Mesothelial cell of epicardium (in vitro differentiated cells): ENCODE measurements around the gene MAN1A1. TPM values are rescaled to one million over a fixed set of nuclear protein-coding genes. Genes with fewer than 3 reads are reported as not detected.

Experiments
- DNase-seq, 2 experiments: peaks; one replicate each; pipeline ENCODE4 v3.0.0; 2021; ENCODE audit warnings: low spot score in 2 of 2; ENCODE audit not compliant: unreplicated experiment in 2 of 2
- H3K27ac Mint-ChIP-seq: 2 replicates; pipeline ENCODE4 v1.8.0; 2021; ENCODE audit warnings: mixed read lengths
- H3K27me3 Mint-ChIP-seq: 2 replicates; pipeline ENCODE4 v1.8.0; 2021; ENCODE audit warnings: low read depth, mixed read lengths
- H3K36me3 Mint-ChIP-seq: 2 replicates; pipeline ENCODE4 v1.8.0; 2021; ENCODE audit warnings: mixed read lengths
- H3K4me1 Mint-ChIP-seq: 2 replicates; pipeline ENCODE4 v1.8.0; 2021; ENCODE audit warnings: mixed read lengths
- H3K4me3 Mint-ChIP-seq: 2 replicates; pipeline ENCODE4 v1.8.0; 2021; ENCODE audit warnings: mild to moderate bottlenecking, moderate library complexity, mixed read lengths
- H3K9me3 Mint-ChIP-seq: 2 replicates; pipeline ENCODE4 v1.8.0; 2021; ENCODE audit warnings: mixed read lengths
- CTCF ChIP-seq: fragments of 200-600 bp; sonication (generic); IDR thresholded peaks from one replicate; pipeline ENCODE4 v1.5.0; 2021; ENCODE audit warnings: antibody characterized with exemption; ENCODE audit not compliant: unreplicated experiment
- total RNA-seq: library from RNA; stranded (reverse); gene quantifications from 3 replicates; pipeline ENCODE4 v1.2.1, GENCODE V29; 2021

MAN1A1 gene
- total RNA-seq, 1 donor from 2014 or later: 51.1 TPM

DNA sequence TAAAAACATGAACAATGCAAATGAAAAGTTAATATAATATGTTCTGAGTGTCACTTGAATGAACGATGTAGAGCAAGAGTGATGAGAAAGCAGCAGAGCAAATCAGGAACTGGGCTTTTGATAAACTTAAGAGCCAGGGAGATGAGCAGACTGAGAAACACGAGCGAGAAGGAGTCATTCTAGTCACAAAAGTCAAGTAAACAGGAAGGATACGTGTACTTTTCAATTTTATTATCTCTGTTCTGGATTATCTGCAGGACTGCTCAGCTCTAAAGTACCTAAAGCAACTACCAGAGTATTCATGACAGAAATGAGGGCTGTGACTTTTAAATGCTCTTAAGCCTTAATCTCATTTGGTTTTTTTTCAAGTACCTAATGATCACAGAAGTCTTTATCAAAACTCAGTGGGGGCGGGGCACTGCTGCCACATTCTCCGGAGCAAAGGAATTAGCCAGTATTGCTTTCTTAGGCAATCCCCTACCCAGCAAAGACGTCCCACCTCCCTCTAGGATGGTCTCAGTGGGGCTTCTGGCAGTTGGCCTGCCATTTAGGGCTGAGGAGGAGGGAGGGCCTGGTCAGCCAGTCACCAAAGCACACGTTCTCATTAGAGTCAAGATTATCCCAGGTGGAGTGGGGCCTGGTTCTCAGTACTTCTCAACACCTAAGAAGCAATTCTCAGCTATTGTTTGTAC is 8.6 kb downstream of the MAN1A1 start:
- H3K9me3 Mint-ChIP-seq: no peaks in the 10 kb centered on the region
- no peak for DNase-seq
- peaks cover 57% of the 10 kb centered on the region for H3K4me1 Mint-ChIP-seq
- peaks cover 7% of the 10 kb centered on the region for H3K36me3 Mint-ChIP-seq
- TF ChIP-seq CTCF: no peak
- H3K27me3 Mint-ChIP-seq: no peaks in the 10 kb centered on the region
- peak overlapping the region; percentile 67 for H3K27ac Mint-ChIP-seq
- no peak overlapping the region for H3K4me3 Mint-ChIP-seq

DNA sequence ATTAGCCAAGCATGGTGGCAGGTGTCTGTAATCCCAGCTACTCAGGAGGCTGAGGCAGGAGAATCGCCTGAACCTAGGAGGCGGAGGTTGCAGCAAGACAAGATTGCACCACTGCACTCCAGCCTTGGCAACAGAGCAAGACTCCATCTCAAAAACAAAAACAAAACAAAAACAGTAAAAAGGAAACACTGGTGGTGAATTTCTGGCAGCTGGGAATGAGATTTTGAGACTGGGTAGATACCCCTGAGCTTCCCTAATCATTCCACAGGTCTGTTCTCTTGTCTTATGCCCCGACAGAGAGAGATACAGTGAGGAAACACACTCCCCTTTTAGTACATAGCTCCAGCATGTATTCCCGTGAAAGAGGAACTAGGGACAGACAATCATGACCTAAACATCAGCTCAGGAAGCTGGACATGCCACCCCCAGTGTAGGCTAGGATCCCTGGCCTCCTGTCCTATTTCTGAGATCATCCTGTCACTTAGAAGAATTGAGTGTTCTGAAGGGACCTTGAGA is 9.6 kb downstream of the MAN1A1 start:
- Mint-ChIP-seq H3K36me3 (peaks cover 2% of the 10 kb centered on the region), H3K4me3 (no peak overlapping the region), H3K9me3 (no peaks in the 10 kb centered on the region), H3K27me3 (no peaks in the 10 kb centered on the region), H3K4me1 (peaks cover 51% of the 10 kb centered on the region), H3K27ac (no peak overlapping the region)
- no peak for DNase-seq
- no peak for TF ChIP-seq CTCF

DNA sequence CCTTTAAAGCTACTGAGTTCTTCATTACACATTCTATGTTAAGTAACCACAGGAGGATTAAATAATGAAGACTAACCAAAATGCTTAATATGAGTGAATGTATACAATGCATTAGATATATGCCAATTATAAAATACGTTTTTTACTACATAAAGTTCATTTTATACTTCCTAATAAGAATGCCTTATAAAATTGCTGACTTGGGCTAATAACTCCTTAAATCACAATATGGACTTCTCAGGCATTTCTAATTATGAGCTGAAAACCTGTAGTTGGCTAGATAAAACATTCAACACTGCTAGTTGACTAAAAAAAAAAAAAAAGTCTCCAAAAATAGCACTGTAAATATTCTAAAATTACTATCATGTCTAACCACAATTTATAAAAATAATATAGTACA is 11.8 kb downstream of the MAN1A1 start:
- no peaks in the 10 kb centered on the region for H3K9me3 Mint-ChIP-seq
- no peak for DNase-seq
- peaks cover 2% of the 10 kb centered on the region for H3K36me3 Mint-ChIP-seq
- TF ChIP-seq CTCF: no peak
- no peak overlapping the region for H3K27ac Mint-ChIP-seq
- no peak overlapping the region for H3K4me3 Mint-ChIP-seq
- H3K4me1 Mint-ChIP-seq: peaks cover 49% of the 10 kb centered on the region
- H3K27me3 Mint-ChIP-seq: no peaks in the 10 kb centered on the region

DNA sequence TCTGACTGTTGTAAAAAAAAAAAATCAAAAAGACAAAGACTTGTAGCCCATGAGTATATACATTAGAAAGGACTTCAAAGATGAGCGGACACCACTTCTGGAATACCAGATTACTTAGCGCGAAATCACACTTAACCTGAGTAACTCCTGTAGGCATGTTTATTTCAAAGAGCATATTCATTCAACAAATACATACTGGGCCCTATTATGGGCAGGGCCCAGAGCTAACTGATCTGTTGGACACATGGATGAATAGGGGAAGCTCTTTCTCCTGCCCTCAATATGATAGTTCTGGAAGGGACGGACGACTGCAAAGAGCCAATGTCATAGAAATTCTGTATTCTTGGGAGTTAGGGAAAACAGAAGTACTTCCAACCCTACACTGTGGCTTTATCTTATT is 12.3 kb downstream of the MAN1A1 start:
- DNase-seq: no peak
- no peaks in the 10 kb centered on the region for H3K27me3 Mint-ChIP-seq
- H3K4me1 Mint-ChIP-seq: peaks cover 49% of the 10 kb centered on the region
- TF ChIP-seq CTCF: no peak
- peak overlapping the region; percentile 18 for H3K27ac Mint-ChIP-seq
- peaks cover 2% of the 10 kb centered on the region for H3K36me3 Mint-ChIP-seq
- no peaks in the 10 kb centered on the region for H3K9me3 Mint-ChIP-seq
- no peak overlapping the region for H3K4me3 Mint-ChIP-seq

DNA sequence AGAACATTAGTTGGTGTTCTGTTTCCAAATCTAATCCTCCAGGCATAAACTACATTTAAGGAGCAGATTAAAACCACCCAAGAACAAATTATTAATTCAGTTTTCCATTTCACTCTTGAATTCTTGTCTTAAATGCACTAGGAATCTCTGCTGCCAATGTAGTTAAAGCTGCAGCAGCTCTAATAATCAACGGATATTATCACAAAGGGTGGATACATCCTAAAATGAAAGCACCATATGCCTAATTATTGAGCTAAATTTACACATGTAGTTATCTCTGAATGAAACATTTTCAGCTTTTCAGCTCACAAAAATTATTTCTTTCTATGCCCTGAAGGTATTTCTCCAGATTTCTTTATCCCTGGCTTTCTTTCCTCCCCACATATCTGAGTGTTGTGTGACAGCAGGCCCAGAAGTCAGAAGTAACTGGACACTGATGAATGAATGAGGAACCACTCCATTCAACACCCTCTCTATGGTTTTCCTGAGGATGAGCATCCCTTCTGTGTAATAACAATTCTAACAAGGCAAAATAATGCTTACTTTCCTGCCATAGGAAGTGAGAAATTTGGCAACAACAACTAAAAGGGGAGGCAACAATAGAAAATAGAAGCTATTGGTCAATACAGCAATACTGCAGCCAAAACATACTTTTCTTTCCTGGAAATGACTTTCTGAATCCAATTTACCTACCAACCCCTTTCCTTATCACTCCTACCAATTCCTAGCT is 14.9 kb downstream of the MAN1A1 start:
- H3K4me3 Mint-ChIP-seq: no peak overlapping the region
- H3K4me1 Mint-ChIP-seq: peaks cover 45% of the 10 kb centered on the region
- no peak for TF ChIP-seq CTCF
- peaks cover 13% of the 10 kb centered on the region for H3K36me3 Mint-ChIP-seq
- no peak overlapping the region for H3K27ac Mint-ChIP-seq
- peaks cover 3% of the 10 kb centered on the region for H3K9me3 Mint-ChIP-seq
- no peaks in the 10 kb centered on the region for H3K27me3 Mint-ChIP-seq
- no peak for DNase-seq
